K562 (cell line): Measurements from ENCODE around the gene QRFP. TPM values are rescaled to one million over a fixed set of nuclear protein-coding genes. Genes with fewer than 3 reads are reported as not detected.

Source experiments
- ATAC-seq: fragments of 200-7000 bp; cut with Tn5 transposase; 3 replicates; pipeline ENCODE4 v1.9.1; 2020; ENCODE audit warnings: moderate library complexity
- BruUV-seq: library from RNA; stranded (reverse); fragments of 400-500 nt; replicated peaks from 2 replicates; lab custom pipeline; 2021; lab: Mats Ljungman, UMichigan
- CTCF ChIA-PET: fragments of 300-600 bp; formaldehyde crosslinking; extraction: SDS; loops from one replicate; lab custom pipeline; 2021; ENCODE audit warnings: low intra/inter-chr PET ratio; lab: Yijun Ruan, JAX
- POLR2A ChIA-PET: fragments of 300-600, 350-650 bp; sonication (Branson Sonifier 250); formaldehyde crosslinking; extraction: SDS; loops from one replicate; lab custom pipeline; 2021; ENCODE audit warnings: antibody characterized with exemption, inconsistent platforms; lab: Yijun Ruan, JAX
- DNase-seq, 4 experiments: peaks; one replicate each; pipeline versions ENCODE4 v3.0.0 to v3.0.0-alpha.2; 2011 to 2018; ENCODE audit warnings: low spot score in 3 of 4, mixed read lengths in 3 of 4; ENCODE audit errors: extremely low read depth in 1 of 4
- FAIRE-seq: peaks from 2 replicates; lab custom pipeline; 2011; peaks lifted over from hg19 to GRCh38; lab: Jason Lieb, UNC
- H2AFZ ChIP-seq: 2 replicates; pipeline ENCODE4 v1.6.0; 2011; ENCODE audit warnings: low read depth, low read length, control low read depth, inconsistent platforms
- H3K27ac ChIP-seq: fragments of 200-600 bp; 3 replicates; pipeline ENCODE4 v1.8.0; 2011; ENCODE audit warnings: low read depth, mild to moderate bottlenecking, control low read depth, inconsistent platforms, low read length, moderate library complexity, mixed read lengths; ENCODE audit errors: extremely low read depth
- H3K27me3 ChIP-seq, 2 experiments: fragments of 300-600 bp in 1 of 2; 2 replicates in 1 of 2; 3 replicates in 1 of 2; pipeline versions ENCODE4 v1.6.0 to v1.8.0; 2011; ENCODE audit warnings: inconsistent platforms in 2 of 2, low read length in 2 of 2, mild to moderate bottlenecking in 1 of 2, mixed read lengths in 1 of 2, moderate library complexity in 1 of 2; ENCODE audit not compliant: control insufficient read depth in 2 of 2, insufficient read depth in 2 of 2
- H3K36me3 ChIP-seq: fragments of 300-600 bp; 3 replicates; pipeline ENCODE4 v1.8.0; 2011; ENCODE audit warnings: mild to moderate bottlenecking, low read length, inconsistent platforms; ENCODE audit not compliant: control insufficient read depth, insufficient read depth
- H3K4me1 ChIP-seq, 2 experiments: fragments of 200-600 bp in 1 of 2; replicated peaks in 1 of 2; 2 replicates in 1 of 2; 3 replicates in 1 of 2; pipeline versions ENCODE4 v1.5.1 to v1.8.0; 2011; ENCODE audit warnings: inconsistent platforms in 2 of 2, low read length in 2 of 2, mild to moderate bottlenecking in 1 of 2, mixed read lengths in 1 of 2, moderate library complexity in 1 of 2; ENCODE audit not compliant: control insufficient read depth in 2 of 2, insufficient read depth in 2 of 2
- H3K4me2 ChIP-seq: 2 replicates; pipeline ENCODE4 v1.6.1; 2011; ENCODE audit warnings: low read length, control low read depth, inconsistent platforms, mixed read lengths; ENCODE audit not compliant: insufficient read depth
- H3K4me3 ChIP-seq: fragments of 200-600 bp; sonication (generic), shearing (Covaris generic); 2 replicates; pipeline ENCODE4 v1.5.1; 2016; ENCODE audit warnings: control low read depth, inconsistent platforms
- H3K79me2 ChIP-seq: fragments of 200-600 bp; 3 replicates; pipeline ENCODE4 v1.8.0; 2011; ENCODE audit warnings: low read length, inconsistent platforms; ENCODE audit not compliant: control insufficient read depth, insufficient read depth
- H3K9ac ChIP-seq, 2 experiments: 2 replicates each; pipeline versions ENCODE4 v1.6.0 to v1.6.1; 2011; ENCODE audit warnings: low read depth in 2 of 2, low read length in 2 of 2, control low read depth in 1 of 2, inconsistent platforms in 1 of 2, mild to moderate bottlenecking in 1 of 2, mixed read lengths in 1 of 2; ENCODE audit not compliant: insufficient read depth in 1 of 2
- H3K9me1 ChIP-seq: one replicate; pipeline ENCODE4 v1.6.0; 2011; ENCODE audit warnings: inconsistent platforms, mild to moderate bottlenecking, low read length, moderate library complexity; ENCODE audit not compliant: control insufficient read depth, insufficient read depth
- H3K9me3 ChIP-seq: replicated peaks from 2 replicates; pipeline ENCODE4 v1.5.1; 2011; ENCODE audit warnings: low read depth, low read length, inconsistent platforms; ENCODE audit not compliant: control insufficient read depth, insufficient read depth
- H4K20me1 ChIP-seq: replicated peaks from 2 replicates; pipeline ENCODE4 v1.6.1; 2011; ENCODE audit warnings: low read length, inconsistent platforms, mixed read lengths; ENCODE audit not compliant: control insufficient read depth, insufficient read depth
- FOSL1 ChIP-seq: fragments of 200-800 bp; sonication (Bioruptor generic); conservative IDR thresholded peaks from 2 replicates; pipeline ENCODE4 v1.6.1; 2016; ENCODE audit warnings: missing genetic modification characterization, missing compliant biosample characterization
- HDAC1 ChIP-seq, 2 experiments: fragments of 450-650 bp; IDR thresholded peaks; 2 replicates each; pipeline ENCODE4 v1.6.1; 2016 to 2017; ENCODE audit warnings: inconsistent platforms in 1 of 2, mild to moderate bottlenecking in 1 of 2, moderate library complexity in 1 of 2
- HOMEZ ChIP-seq: fragments of 250-450 bp; sonication (Bioruptor Pico); IDR thresholded peaks from 2 replicates; pipeline ENCODE4 v1.4.0; 2020; ENCODE audit warnings: mild to moderate bottlenecking, moderate library complexity
- LCOR ChIP-seq: sonication (generic); formaldehyde crosslinking; IDR thresholded peaks from 2 replicates; pipeline ENCODE4 v1.8.0; 2022; ENCODE audit warnings: mild to moderate bottlenecking, missing genetic modification reagents
- ZBTB1 ChIP-seq: sonication (generic); formaldehyde crosslinking; IDR thresholded peaks from 2 replicates; pipeline ENCODE4 v1.8.1; 2023; ENCODE audit warnings: missing genetic modification reagents, low read depth, mild to moderate bottlenecking, borderline replicate concordance
- ZFP1 ChIP-seq: fragments of 450-650 bp; formaldehyde crosslinking; IDR thresholded peaks from 2 replicates; pipeline ENCODE4 v1.4.0; 2020; ENCODE audit warnings: mild to moderate bottlenecking, mixed read lengths
- ZNF436 ChIP-seq: fragments of 250-450, 450-650 bp; sonication (Bioruptor Pico); formaldehyde crosslinking; IDR thresholded peaks from 2 replicates; pipeline ENCODE4 v1.7.0; 2020; ENCODE audit warnings: mild to moderate bottlenecking
- WGBS: fragments of 100-300 bp; shearing (Covaris generic); methylation state at CpG from one replicate; pipeline ENCODE4 v1.1.6; 2016; ENCODE audit warnings: low coverage, mixed read lengths; ENCODE audit not compliant: insufficient coverage; ENCODE audit errors: missing lambda C conversion rate; 5-methylcytosine and 5-hydroxymethylcytosine counted together
- in situ Hi-C: fragments of 300-500 bp; cut with MboI; formaldehyde crosslinking; loops from 4 replicates; pipeline ENCODE4 v1.15.0; 2018; ENCODE audit warnings: inconsistent platforms, mixed read lengths
- intact Hi-C: fragments of 100-400 bp; cut with micrococcal nuclease; formaldehyde crosslinking; loops from 2 replicates; pipeline ENCODE4 v1.14.2; 2022
- polyA plus RNA-seq, 8 experiments: library from polyadenylated mRNA; depleted of rRNA in 4 of 8; stranded (reverse) in 5 of 8; unstranded in 3 of 8; fragments of >200 nt; fragmentation: Nextera tagmentation in 2 of 8; fragmentation: Illumina TruSeq in 1 of 8; extraction: Ambion mirVana in 2 of 8; extraction: Trizol in 1 of 8; gene quantifications; 2 replicates each; pipeline versions ENCODE4 v1.2.1 to v1.2.3, GENCODE V29; 2011 to 2014; ENCODE audit warnings: inconsistent platforms in 1 of 8, missing spikeins in 1 of 8
- total RNA-seq, 7 experiments: library from RNA; depleted of rRNA in 6 of 7; stranded (reverse); fragments of >200 nt in 6 of 7; fragmentation: Illumina TruSeq in 2 of 7; extraction: Trizol in 2 of 7; gene quantifications; 2 replicates each; pipeline versions ENCODE4 v1.2.1 to v1.2.3, GENCODE V29; 2011 to 2021; ENCODE audit warnings: low replicate concordance in 1 of 7

Gene QRFP
- total and polyA plus RNA-seq, 9 of the 15 experiments (the other 6 are each of a cell fraction or from before 2014, with no cell fraction given), result not detected

GRCh38 chr9:130856474-130856873, 40.1 kb downstream of the QRFP start:
- Histone ChIP-seq H3K27me3 (no peaks in the 10 kb centered on the region), H3K9me3 (no peaks in the 10 kb centered on the region), H3K4me1 (peaks cover 6 to 10% of the 10 kb centered on the region in 2 experiments), H3K9me1 (peaks cover 8% of the 10 kb centered on the region), H2AFZ (no peak overlapping the region), H3K36me3 (peaks cover 58% of the 10 kb centered on the region), H3K9ac (no peak overlapping the region), H3K4me3 (no peak overlapping the region), H3K79me2 (no peaks in the 10 kb centered on the region), H4K20me1 (peaks cover 36% of the 10 kb centered on the region), H3K4me2 (no peak overlapping the region), H3K27ac (no peak overlapping the region)
- ChIA-PET CTCF (interaction anchor here (15.1 kb wide), 1 partner anchor 85 kb away, joined by 636 read pairs; no protein-coding TSS in a partner anchor), POLR2A (interaction anchor here (1.0 to 3.1 kb wide), 6 partner anchors 9 to 31 kb away, joined by 3 to 31 read pairs (median 3); no protein-coding TSS in a partner anchor)
- ATAC-seq, result no peak
- peak in 2 of 4 experiments; percentile 56 to 61 for DNase-seq
- no TSS peak for BruUV-seq
- TF ChIP-seq ZNF436 (CRISPR knock-in tag) (no peak), ZBTB1 (CRISPR knock-in tag) (no peak), FOSL1 (tag) (no peak), HOMEZ (no peak), LCOR (CRISPR knock-in tag) (no peak), HDAC1 (IDR thresholded peaks at IDR 0.05) (no peak), ZFP1 (CRISPR knock-in tag) (no peak)
- intact Hi-C loops (no loop called here), in situ Hi-C loops (no loop called here)
- WGBS, result 80% methylated on average over 8 of the region's 8 CpGs
- FAIRE-seq, result no peak
